GM18873 (cell line): ENCODE measurements around the gene EDAR.

Experiments
- ATAC-seq: cut with Tn5 transposase; IDR thresholded peaks from one replicate; pipeline ENCODE4 v1.9.1; 2021; ENCODE audit warnings: mild to moderate bottlenecking, moderate library complexity, moderate number of reproducible peaks; ENCODE audit not compliant: unreplicated experiment, low FRiP score

Gene EDAR

GRCh38 chr2:109005686-109006204, 16.7 kb upstream of the EDAR start:
- ATAC-seq: no peak

- no peak for ATAC-seq
These were observed 12.2 kb upstream of the EDAR start for GRCh38 chr2:109001201-109001600.

GRCh38 chr2:109000738-109001137, 11.7 kb upstream of the EDAR start:
- ATAC-seq: no peak

GRCh38 chr2:108998911-108999310, 9.9 kb upstream of the EDAR start:
- no peak for ATAC-seq

- ATAC-seq: no peak
These were observed 5.2 kb upstream of the EDAR start for GRCh38 chr2:108994178-108994577.

GRCh38 chr2:108993095-108993937, 4.3 kb upstream of the EDAR start:
- ATAC-seq: no peak

- no peak for ATAC-seq
These were observed 784 bp downstream of the EDAR start for GRCh38 chr2:108988076-108988795.

- ATAC-seq: no peak
These were observed 2.0 kb downstream of the EDAR start for GRCh38 chr2:108986916-108987510.

GRCh38 chr2:108983610-108984009, 5.4 kb downstream of the EDAR start:
- ATAC-seq: no peak

- no peak for ATAC-seq
These were observed 6.0 kb downstream of the EDAR start for GRCh38 chr2:108983061-108983460.

GRCh38 chr2:108982259-108982679, 6.8 kb downstream of the EDAR start:
- ATAC-seq: no peak

GRCh38 chr2:108981846-108982245, 7.2 kb downstream of the EDAR start:
- no peak for ATAC-seq

GRCh38 chr2:108980076-108980475, 8.9 kb downstream of the EDAR start:
- ATAC-seq: no peak

GRCh38 chr2:108979461-108979860, 9.6 kb downstream of the EDAR start:
- no peak for ATAC-seq

- no peak for ATAC-seq
These were observed 10.3 kb downstream of the EDAR start for GRCh38 chr2:108978709-108979111.

- no peak for ATAC-seq
These were observed 13.2 kb downstream of the EDAR start for GRCh38 chr2:108975613-108976435.

GRCh38 chr2:108974674-108975073, 14.3 kb downstream of the EDAR start:
- no peak for ATAC-seq

GRCh38 chr2:108972663-108973062, 16.4 kb downstream of the EDAR start:
- no peak for ATAC-seq

GRCh38 chr2:108971661-108972566, 17.1 kb downstream of the EDAR start:
- no peak for ATAC-seq
